ENCODE data around the gene FBXL4. TPM values are rescaled to one million over a fixed set of nuclear protein-coding genes. Genes with fewer than 3 reads are reported as not detected.

The FBXL4 gene
- total RNA-seq, result 10 to 100 TPM; 16.4 to 17.5 TPM

DNA sequence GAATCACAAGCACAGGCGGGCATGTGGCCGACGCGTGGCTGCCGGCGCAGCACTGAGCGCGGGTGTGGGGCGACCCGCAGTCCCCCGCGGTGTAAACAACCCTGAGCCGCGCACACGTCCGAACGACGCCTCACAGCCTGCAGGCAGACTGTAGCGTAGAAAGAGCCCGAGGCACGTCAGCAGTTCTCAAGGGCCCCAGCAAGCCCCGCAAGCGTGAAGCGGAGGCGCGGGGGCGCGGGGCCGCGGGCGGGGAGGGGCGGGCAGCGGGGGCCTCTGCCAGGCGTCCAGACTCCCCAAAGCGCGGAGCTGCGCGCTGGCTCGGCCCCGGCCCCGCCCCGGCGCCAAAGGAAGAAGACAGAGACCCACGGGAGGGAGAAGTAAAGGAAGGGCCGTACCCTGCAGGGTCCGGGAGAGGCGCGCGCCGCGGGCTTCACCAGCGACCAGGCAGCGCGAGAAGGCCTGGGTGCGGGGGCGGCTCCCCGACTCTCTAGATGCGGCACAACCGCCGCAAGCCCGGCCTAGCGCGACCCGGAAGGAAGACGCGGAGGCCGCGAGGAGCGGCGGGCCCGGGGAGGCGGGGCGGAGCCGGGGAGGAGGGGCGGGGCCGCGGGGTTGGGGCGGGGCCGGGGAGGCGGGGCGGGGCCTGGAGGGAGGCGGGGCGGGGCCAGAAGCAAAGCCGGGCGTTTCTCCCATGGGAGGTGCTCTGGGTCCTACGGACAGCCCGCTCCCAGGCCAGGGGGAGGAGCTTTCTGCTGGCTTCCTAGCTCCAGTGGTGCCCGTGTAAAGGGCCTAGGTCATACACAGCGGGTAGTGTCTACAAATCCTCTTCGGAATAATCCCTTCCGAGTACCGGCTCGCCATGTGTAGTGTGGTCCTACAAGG lies at the start of gene FBXL4:
FBXL4 (minus strand) TSS at position 536 of the 882 bp plus-strand sequence. CDS start 20,958 bp downstream, outside the sequence.
- Mint-ChIP-seq H3K9me3 (peaks cover 3% of the 10 kb centered on the region), H3K27ac (peak within 1 kb of the TSS; percentile 96), H3K4me1 (ENCODE audit: low read depth) (peaks cover 28% of the 10 kb centered on the region), H3K4me3 (peak within 1 kb of the TSS; percentile 94), H3K27me3 (peaks cover 2% of the 10 kb centered on the region), H3K36me3 (ENCODE audit: low read depth) (peaks cover 17% of the 10 kb centered on the region)
- ATAC-seq (peak; percentile 90), DNase-seq (peak; percentile 88)
- intact Hi-C loops (cut with micrococcal nuclease), result no loop called here
- POLR2A ChIA-PET, result interaction anchor here (1.0 kb wide), 2 partner anchors 11 to 50 kb away, joined by 3 read pairs; no protein-coding TSS in a partner anchor
- CTCF ChIA-PET, result no interaction called here
- TF ChIP-seq, protein P1, sequence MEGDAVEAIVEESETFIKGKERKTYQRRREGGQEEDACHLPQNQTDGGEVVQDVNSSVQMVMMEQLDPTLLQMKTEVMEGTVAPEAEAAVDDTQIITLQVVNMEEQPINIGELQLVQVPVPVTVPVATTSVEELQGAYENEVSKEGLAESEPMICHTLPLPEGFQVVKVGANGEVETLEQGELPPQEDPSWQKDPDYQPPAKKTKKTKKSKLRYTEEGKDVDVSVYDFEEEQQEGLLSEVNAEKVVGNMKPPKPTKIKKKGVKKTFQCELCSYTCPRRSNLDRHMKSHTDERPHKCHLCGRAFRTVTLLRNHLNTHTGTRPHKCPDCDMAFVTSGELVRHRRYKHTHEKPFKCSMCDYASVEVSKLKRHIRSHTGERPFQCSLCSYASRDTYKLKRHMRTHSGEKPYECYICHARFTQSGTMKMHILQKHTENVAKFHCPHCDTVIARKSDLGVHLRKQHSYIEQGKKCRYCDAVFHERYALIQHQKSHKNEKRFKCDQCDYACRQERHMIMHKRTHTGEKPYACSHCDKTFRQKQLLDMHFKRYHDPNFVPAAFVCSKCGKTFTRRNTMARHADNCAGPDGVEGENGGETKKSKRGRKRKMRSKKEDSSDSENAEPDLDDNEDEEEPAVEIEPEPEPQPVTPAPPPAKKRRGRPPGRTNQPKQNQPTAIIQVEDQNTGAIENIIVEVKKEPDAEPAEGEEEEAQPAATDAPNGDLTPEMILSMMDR (IDR thresholded peaks at IDR 0.05), result no peak

DNA sequence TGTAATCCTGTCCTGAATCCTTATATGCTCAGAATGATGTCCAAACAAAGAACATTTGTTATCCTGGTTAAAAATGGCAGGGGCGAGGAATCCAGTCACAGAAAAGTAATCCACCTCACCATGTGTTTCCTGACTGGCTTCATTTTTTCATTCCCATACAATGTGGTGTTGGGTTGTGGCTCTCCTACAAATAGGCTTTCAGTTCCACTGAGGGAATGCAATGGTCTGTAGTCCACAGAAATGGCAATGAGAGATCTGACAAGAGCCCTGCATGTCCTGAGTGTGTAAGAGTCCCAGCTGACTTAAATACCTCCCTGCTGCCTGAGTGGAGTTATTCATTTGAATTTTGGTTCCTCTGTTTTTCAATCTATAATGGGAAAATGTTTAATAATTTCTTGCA lies 47.4 kb upstream of the FBXL4 start:
- POLR2A ChIA-PET, result no interaction called here
- DNase-seq, result no peak
- ATAC-seq, result no peak
- H3K9me3 Mint-ChIP-seq, result no peaks in the 10 kb centered on the region
- intact Hi-C loops (cut with micrococcal nuclease), result no loop called here
- H3K4me1 Mint-ChIP-seq (ENCODE audit: low read depth), result no peaks in the 10 kb centered on the region
- TF ChIP-seq, protein P1 (IDR thresholded peaks at IDR 0.05), result no peak
- H3K27me3 Mint-ChIP-seq, result peaks cover 15% of the 10 kb centered on the region
- no peak overlapping the region for H3K4me3 Mint-ChIP-seq
- no peak overlapping the region for H3K27ac Mint-ChIP-seq
- CTCF ChIA-PET, result no interaction called here
- no peaks in the 10 kb centered on the region for H3K36me3 Mint-ChIP-seq (ENCODE audit: low read depth)

- CTCF ChIA-PET, result no interaction called here
Observed at GRCh38 chr6:98992535-98992934, 44.8 kb upstream of the FBXL4 start.

GRCh38 chr6:98986071-98986615 lies 38.4 kb upstream of the FBXL4 start:
- H3K27ac Mint-ChIP-seq, result no peak overlapping the region
- H3K27me3 Mint-ChIP-seq, result peaks cover 14% of the 10 kb centered on the region
- no peak for ATAC-seq
- no peak for DNase-seq
- H3K4me3 Mint-ChIP-seq, result no peak overlapping the region
- TF ChIP-seq, protein P1 (IDR thresholded peaks at IDR 0.05), result no peak
- no peaks in the 10 kb centered on the region for H3K9me3 Mint-ChIP-seq
- CTCF ChIA-PET, result no interaction called here
- no peaks in the 10 kb centered on the region for H3K36me3 Mint-ChIP-seq (ENCODE audit: low read depth)
- POLR2A ChIA-PET, result no interaction called here
- H3K4me1 Mint-ChIP-seq (ENCODE audit: low read depth), result no peaks in the 10 kb centered on the region
- intact Hi-C loops (cut with micrococcal nuclease), result no loop called here

More at GRCh38 chr6:98992535-98992934, 44.8 kb upstream of the FBXL4 start:
- no peaks in the 10 kb centered on the region for H3K4me1 Mint-ChIP-seq (ENCODE audit: low read depth)
- TF ChIP-seq, protein P1 (IDR thresholded peaks at IDR 0.05), result no peak
- no peak overlapping the region for H3K4me3 Mint-ChIP-seq
- ATAC-seq (no peak), DNase-seq (no peak)
- no peaks in the 10 kb centered on the region for H3K9me3 Mint-ChIP-seq
- POLR2A ChIA-PET, result no interaction called here
- intact Hi-C loops (cut with micrococcal nuclease), result no loop called here
- no peak overlapping the region for H3K27ac Mint-ChIP-seq
- no peaks in the 10 kb centered on the region for H3K36me3 Mint-ChIP-seq (ENCODE audit: low read depth)
- peaks cover 18% of the 10 kb centered on the region for H3K27me3 Mint-ChIP-seq

DNA sequence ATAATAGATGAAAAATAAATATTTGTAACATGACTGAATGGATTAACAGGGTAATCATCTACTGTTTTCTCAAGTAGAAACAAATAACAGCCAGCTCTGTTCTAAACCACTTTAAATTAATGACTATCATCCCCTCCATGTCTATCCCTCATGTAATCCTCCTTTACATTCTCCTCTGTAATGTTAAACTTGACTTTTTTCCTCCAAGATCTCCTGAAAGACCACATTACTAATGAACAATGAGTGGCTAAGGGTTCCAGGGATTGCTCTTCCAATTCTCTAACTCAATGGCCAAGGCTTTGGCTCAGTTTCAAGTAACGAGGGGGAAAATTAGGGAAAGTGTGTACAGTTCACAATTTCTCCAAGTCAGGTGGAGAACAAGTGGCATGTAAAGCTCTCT lies 37.6 kb upstream of the FBXL4 start:
- DNase-seq (no peak), ATAC-seq (no peak)
- Mint-ChIP-seq H3K36me3 (ENCODE audit: low read depth) (no peaks in the 10 kb centered on the region), H3K27ac (no peak overlapping the region), H3K27me3 (peaks cover 14% of the 10 kb centered on the region), H3K9me3 (no peaks in the 10 kb centered on the region), H3K4me3 (no peak overlapping the region), H3K4me1 (ENCODE audit: low read depth) (no peaks in the 10 kb centered on the region)
- POLR2A ChIA-PET, result no interaction called here
- intact Hi-C loops (cut with micrococcal nuclease), result no loop called here
- CTCF ChIA-PET, result no interaction called here
- TF ChIP-seq, protein P1 (IDR thresholded peaks at IDR 0.05), result no peak
